ENCODE measurements around the gene ZNF593OS.
A peak's percentile ranks its signal among the peaks of the same experiment; 100 is the strongest.

Gene ZNF593OS

GRCh38 chr1:26182383-26182696, 10.7 kb upstream of the ZNF593OS start:
- no peak for DNase-seq

- DNase-seq: no peak
Observed at GRCh38 chr1:26181586-26182382, 10.2 kb upstream of the ZNF593OS start.

GRCh38 chr1:26180010-26180506, 8.4 kb upstream of the ZNF593OS start:
- DNase-seq: no peak

GRCh38 chr1:26177182-26177684, 5.6 kb upstream of the ZNF593OS start, which contains the start of gene CNKSR1:
Gene CNKSR1 (plus strand): TSS chr1:26177491. CDS start chr1:26177548, 57 bp downstream.
- peak; percentile 78 for DNase-seq

DNA sequence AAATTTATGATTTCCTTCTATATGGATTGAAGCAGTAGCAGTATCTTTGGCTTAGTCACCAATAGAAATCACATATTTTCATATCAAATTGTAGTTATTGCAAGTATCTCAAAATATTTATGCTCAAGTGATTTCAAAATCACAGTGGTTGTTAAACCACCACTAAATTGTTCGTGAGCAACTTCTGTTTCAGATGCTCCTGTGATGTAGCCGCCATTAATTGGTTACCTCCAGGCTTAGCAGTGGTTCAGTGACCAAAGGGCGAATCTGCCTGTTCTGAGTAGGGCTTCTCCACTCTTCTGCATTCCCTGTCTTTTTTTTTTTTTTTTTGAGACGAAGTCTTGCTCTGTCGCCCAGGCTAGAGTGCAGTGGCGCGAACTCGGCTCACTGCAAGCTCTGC, 3.7 kb upstream of the ZNF593OS start:
- DNase-seq: no peak

DNA sequence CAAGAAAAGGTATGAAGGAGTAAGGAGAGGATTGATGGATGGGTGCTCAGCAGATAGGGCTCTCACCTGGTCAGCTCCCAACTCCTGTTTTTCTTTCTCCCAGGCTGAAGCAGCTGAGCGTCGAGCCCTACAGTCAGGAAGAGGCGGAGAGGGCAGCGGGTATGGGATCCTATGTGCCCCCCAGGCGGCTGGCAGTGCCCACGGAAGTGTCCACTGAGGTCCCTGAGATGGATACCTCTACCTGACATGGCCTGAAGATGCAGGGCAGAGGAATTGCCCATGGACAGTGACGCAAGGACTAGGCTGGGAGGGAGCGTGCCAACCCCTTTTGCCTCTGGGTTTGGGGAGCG, 1.2 kb downstream of the ZNF593OS start:
- DNase-seq: no peak

DNA sequence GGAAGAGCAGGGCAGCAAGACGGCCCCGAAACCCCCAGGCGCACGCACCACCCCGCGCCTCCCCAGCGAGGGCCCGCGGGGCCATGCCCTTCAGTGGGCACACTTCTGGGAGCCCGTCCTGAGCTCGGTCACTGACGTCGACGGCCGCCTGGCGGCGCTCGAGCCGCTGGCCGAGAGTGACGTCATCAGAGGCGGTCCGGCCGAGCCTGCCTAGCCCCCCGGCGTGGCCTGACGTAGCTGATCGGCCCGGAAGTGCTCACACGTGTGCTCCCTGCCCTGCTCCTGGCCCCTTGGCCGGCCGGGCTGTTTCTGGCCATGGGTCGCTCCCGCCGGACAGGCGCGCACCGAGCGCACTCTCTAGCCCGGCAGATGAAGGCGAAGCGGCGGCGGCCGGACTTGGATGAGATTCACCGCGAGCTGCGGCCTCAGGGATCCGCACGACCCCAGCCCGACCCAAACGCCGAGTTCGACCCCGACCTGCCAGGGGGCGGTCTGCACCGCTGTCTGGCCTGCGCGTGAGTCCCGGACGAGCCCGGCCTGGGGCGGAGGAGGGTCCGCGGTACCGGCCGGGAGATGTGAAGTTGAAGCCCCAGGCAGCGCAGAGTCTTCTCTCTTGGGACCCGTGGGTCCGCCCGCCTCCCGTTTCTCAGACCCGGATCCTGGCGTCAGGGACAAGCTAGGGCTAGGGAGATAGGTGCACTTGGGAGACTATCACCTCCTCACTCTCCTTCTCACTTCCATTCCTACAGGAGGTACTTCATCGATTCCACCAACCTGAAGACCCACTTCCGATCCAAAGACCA, 1.8 kb downstream of the ZNF593OS start, which contains the start of gene ZNF593:
ZNF593 (plus strand) TSS at position 240 of the 803 bp plus-strand sequence; CDS start at position 316, 76 bp downstream.
- DNase-seq: peak; percentile 73

- no peak for DNase-seq
Observed at GRCh38 chr1:26169198-26169554, 2.5 kb downstream of the ZNF593OS start.

DNA sequence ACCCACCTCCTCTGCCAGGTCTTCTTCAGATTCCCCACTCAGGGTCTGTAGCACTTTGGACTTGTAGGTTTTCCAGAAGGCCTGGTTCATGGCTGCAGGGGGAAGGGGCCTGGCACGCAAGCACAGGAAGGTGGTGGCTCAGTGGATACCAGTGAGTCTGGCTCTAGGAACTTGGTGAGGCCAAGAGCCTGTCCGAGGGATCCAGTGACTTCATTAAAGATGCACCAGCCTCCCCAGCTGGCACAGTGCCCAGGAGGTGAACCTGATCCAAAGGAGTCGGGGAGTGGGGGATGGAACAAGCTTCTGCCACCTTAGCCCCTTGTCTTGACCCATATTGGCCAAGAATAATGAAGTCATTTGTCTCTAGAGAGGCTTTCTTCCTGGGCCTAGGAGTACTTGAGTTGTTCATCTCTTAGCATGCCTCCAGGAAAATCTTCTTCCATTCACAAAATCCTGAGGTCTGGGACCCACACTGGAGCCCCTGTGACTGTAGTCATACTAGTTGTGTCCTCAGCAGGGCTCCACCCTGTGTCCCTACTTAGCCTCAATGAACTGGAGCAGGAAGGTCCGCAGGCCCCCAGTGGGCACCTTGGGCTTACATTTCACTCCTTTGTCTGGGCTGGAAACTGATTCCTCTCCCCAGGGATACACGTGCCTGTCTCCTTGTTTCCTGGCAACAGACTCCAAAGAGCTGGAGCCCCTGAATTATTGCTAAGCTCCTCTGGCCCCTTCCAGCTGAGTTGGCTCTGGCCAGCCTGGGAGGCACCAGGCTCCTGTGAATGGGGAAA, 3.0 kb downstream of the ZNF593OS start, which contains the start of gene C1orf232:
C1orf232 (minus strand) TSS at position 554 of the 788 bp plus-strand sequence; CDS start at position 90, 464 bp downstream.
- DNase-seq: no peak

DNA sequence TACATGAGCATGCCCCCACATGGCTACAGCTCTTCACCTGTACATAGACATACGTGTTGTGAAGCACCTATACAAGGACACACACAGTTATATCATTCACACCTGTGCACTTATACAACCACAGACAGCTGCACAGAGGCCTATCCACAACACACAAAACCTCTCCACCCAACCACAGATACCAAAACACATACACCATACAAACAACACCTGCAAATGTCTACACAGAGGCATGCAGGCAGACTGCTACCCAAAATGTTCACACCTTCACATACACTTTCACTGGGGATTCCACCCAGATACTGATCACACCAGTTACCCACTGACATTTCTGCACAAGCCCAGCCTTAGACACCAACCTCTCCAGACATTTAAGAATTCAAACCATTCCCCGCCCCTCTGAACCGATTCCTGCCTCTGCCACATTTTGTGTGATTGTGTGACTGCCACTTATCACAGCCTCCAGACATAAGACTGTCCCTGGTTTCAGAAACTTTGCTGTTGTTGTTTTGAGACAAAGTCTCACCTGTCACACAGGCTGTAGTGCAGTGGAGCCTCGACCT, 4.8 kb downstream of the ZNF593OS start:
- DNase-seq: no peak

DNA sequence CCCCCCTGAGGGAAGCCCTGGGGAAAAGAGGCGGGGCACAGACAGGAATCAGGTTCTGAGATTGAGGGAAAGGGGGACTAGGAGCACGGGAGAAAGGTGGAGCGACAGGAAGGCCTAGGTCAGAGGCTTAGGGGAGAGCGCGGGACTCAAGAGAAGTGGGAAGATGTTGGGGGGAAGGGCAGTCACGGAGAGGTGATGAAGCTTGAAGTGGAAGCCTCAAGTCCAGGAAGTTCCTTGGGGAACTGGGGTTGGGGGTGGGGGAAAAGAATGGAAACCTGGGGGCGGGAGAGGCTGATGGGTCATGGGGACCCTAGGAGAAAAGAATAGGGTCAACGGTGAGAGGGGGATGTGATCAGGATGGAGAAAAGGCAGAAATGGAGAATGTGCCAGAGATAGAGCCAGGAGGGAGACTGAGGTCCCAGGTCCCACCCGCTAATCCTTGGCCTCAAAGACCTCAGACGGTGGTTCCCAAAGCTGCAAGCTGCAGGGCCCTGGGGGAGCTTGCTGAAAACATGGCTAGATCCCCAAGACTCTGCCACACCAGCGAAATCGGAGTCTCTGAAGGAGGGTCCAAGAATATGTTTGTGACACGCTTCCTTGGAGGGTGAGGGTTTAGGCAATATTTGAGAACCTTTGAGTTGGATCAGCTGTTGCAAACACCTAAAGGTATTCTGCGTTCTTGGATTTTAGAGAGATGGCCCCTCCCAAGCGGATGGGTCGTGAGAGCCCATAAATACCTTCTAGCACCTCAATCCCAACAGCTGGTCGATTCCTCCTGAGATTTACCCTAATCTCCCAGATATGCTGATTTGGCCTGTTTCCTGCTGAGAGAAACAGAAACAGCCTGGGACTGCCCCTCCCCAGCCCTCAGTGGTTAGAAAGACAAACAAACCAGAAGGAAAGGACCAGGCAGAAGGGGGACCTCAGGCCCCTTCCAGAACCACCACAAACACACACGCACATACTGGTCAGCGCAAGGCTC, 6.5 kb downstream of the ZNF593OS start:
- DNase-seq: no peak

GRCh38 chr1:26164036-26164860, 7.4 kb downstream of the ZNF593OS start:
- DNase-seq: no peak

- DNase-seq: no peak
Observed at GRCh38 chr1:26163684-26164035, 8.0 kb downstream of the ZNF593OS start.

DNA sequence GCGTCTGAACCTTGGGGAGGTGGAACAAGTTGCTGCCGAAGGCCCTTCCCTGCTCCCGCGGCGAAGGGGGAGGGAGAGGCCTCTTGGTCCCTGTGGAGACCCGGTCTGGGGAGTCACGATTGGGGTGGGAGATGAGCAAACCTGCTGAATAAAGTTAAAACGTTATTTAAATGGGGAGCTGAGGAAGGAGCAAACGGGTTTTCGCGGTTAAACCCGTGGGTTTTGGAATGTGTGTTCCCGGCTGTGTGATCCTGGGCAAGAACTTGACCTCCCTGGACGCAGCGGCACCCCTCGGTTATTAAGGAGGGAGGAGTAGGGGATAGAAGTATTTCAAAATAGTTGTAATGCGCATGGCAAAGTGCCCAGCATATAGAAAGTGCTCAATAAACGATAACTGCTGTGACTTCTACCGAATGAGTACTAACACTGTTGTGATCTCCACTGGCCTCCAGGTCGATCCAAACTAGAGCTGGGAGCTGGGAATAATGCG, 9.4 kb downstream of the ZNF593OS start:
- no peak for DNase-seq

GRCh38 chr1:26161415-26162219, 10.0 kb downstream of the ZNF593OS start:
- no peak for DNase-seq

DNA sequence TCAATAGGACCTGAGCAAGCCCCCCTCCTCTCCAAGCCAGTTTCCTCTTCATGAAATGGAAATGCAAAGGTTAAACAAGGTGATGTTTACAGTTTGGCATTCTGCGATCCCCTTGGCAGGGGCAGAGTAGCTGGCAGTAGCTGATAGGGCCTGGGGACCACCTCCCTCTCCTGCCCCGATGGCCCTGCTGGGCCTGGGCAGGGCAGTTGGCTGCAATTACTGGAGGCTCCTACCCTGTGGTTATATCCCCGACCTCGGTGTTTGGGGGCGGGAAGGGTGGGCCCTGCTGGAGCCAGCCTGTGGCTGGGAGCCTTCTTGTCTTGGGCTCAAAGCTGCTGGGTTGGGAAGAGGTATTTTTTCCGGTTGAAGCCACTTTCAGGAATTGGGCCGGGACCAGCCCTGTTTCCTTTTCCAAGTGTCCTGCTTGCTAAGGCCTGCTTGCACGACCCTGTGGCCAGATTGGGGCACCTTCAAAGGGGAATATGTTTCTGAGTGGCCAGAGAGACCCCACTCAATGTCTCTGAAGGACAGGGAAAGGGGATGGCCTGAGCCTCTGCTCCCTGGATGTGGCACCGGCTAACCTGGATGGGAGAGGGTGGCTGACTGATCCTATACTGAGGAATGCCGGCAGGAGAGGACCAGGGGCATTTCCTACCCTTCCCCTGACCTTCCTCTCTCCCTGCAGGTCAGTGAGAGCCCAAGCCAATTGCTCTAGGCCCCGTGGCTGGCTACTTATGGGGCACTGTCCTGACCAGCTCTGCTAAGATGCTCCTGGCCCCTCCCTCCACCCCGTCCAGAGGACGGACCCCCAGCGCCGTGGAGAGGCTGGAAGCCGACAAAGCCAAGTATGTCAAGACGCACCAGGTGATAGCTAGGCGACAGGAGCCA, 10.9 kb downstream of the ZNF593OS start:
- no peak for DNase-seq

DNA sequence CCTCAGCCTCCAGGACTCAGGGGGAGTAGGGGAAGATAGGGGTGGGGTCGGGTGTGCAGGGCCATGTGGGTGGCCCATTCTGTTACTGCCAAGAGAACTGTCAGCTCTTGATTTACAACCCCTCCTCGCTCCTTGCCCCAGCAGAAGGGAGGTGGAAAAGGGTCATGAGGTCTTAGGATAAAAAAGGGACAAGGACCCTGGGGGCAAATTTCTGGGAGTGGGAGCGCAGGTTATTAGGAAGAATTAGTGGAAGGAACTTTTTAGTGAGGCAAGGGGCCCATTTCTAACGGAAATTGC, 11.9 kb downstream of the ZNF593OS start:
- no peak for DNase-seq

- DNase-seq: no peak
Observed at GRCh38 chr1:26158908-26159742, 12.5 kb downstream of the ZNF593OS start, which contains the start of gene FAM110D. Gene FAM110D (plus strand): TSS chr1:26159079. CDS start chr1:26161292, 2,213 bp downstream.

All from NCI-H2029 (cell line).